Transverse colon (tissue), 4 donors: Measurements from ENCODE around the gene PKD2L2. TPM values are rescaled to one million over a fixed set of nuclear protein-coding genes. Genes with fewer than 3 reads are reported as not detected.

Experiments
- DNase-seq: peaks from one replicate; pipeline ENCODE4 v3.0.0-alpha.2; 2019
- H3K27ac ChIP-seq, 4 donors: fragments of 200-600 bp; sonication (generic); 2 replicates each; pipeline ENCODE4 v1.5.1; 2016 to 2018; ENCODE audit warnings: inconsistent platforms in 4 of 4
- H3K27me3 ChIP-seq: fragments of 200-600 bp; sonication (generic); 2 replicates; pipeline ENCODE4 v1.5.1; 2017; ENCODE audit warnings: inconsistent platforms
- H3K36me3 ChIP-seq, 4 donors: fragments of 200-600 bp; sonication (generic); 2 replicates each; pipeline ENCODE4 v1.5.1; 2017 to 2019; ENCODE audit warnings: inconsistent platforms in 4 of 4
- H3K4me1 ChIP-seq, 4 donors: fragments of 200-600 bp; sonication (generic); 2 replicates each; pipeline ENCODE4 v1.5.1; 2017 to 2020; ENCODE audit warnings: inconsistent platforms in 4 of 4
- H3K4me3 ChIP-seq, 4 donors: fragments of 200-600 bp; sonication (generic); 1 replicate in 1 of 4; 2 replicates in 3 of 4; pipeline versions ENCODE4 v1.5.1 to v1.6.1; 2017 to 2019; ENCODE audit warnings: inconsistent platforms in 4 of 4
- H3K9me3 ChIP-seq, 2 donors: fragments of 200-600 bp; sonication (generic); 2 replicates each; pipeline ENCODE4 v1.5.1; 2017 to 2019; ENCODE audit warnings: inconsistent platforms in 2 of 2
- EP300 ChIP-seq: sonication (generic); formaldehyde crosslinking; IDR thresholded peaks from one replicate; pipeline ENCODE4 v1.6.1; 2017; ENCODE audit warnings: antibody characterized with exemption, low read depth
- POLR2A ChIP-seq: fragments of 450-650 bp; IDR thresholded peaks from one replicate; pipeline ENCODE4 v1.6.1; 2016; ENCODE audit warnings: antibody characterized with exemption, mild to moderate bottlenecking, moderate library complexity
- POLR2AphosphoS5 ChIP-seq, 3 donors: sonication (generic); formaldehyde crosslinking; IDR thresholded peaks; one replicate each; pipeline ENCODE4 v1.6.1; 2016; ENCODE audit warnings: antibody characterized with exemption in 3 of 3
- WGBS, 2 donors: methylation state at CpG; one replicate each; pipeline ENCODE4 v1.1.5; 2018; ENCODE audit warnings: low coverage in 1 of 2; 5-methylcytosine and 5-hydroxymethylcytosine counted together
- in situ Hi-C, 4 donors: fragments of 200-750 bp; cut with MboI; loops; one replicate each; pipeline versions ENCODE4 v1.15.0 to v1.15.1; 2017; ENCODE audit warnings: low sequenced_read_pairs in 3 of 4, low pct_ligation_motif_present in 1 of 4, low pct_unique_long_range_greater_than_20kb in 1 of 4
- intact Hi-C: fragments of 100-400 bp; cut with DNase I; formaldehyde crosslinking; loops from one replicate; pipeline ENCODE4 v1.15.1; 2023; ENCODE audit warnings: low total_unique reads
- total RNA-seq, 4 donors: library from RNA; depleted of rRNA; stranded (reverse); fragments of >200 nt; gene quantifications; one replicate each; pipeline ENCODE4 v1.1.0, GENCODE V29; 2016
- TF ChIP-seq, protein P1 (sequence below), 5 experiments: fragments of 200-600 bp in 3 of 5; fragments of 450-650 bp in 2 of 5; sonication (generic) in 3 of 5; IDR thresholded peaks; 1 replicate in 2 of 5; 2 replicates in 3 of 5; pipeline ENCODE4 v1.5.1; 2016 to 2017; ENCODE audit warnings: antibody characterized with exemption in 5 of 5, inconsistent platforms in 3 of 5, mild to moderate bottlenecking in 2 of 5, moderate library complexity in 1 of 5

The PKD2L2 gene
- total RNA-seq, 4 donors from 2014 or later: not detected

DNA sequence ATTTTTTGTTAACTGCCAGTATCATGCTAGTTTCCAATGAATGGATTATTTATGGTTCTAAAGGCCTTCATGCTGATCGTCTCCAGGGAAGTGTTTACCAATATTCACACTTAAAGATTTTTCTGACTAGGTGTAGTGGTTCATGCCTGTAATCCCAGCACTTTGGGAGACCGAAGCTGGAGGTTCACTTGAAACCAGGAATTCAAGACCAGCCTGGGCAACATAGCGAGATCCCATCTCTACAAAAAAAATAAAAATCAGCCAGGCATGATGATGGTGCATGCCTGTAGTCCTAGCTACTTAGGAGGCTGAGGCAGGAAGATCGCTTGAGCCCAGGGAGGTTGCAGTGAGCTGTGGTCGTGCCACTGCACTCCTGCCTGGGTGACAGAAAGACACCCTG lies 100.2 kb downstream of the PKD2L2 start:
- TF ChIP-seq, protein P1, sequence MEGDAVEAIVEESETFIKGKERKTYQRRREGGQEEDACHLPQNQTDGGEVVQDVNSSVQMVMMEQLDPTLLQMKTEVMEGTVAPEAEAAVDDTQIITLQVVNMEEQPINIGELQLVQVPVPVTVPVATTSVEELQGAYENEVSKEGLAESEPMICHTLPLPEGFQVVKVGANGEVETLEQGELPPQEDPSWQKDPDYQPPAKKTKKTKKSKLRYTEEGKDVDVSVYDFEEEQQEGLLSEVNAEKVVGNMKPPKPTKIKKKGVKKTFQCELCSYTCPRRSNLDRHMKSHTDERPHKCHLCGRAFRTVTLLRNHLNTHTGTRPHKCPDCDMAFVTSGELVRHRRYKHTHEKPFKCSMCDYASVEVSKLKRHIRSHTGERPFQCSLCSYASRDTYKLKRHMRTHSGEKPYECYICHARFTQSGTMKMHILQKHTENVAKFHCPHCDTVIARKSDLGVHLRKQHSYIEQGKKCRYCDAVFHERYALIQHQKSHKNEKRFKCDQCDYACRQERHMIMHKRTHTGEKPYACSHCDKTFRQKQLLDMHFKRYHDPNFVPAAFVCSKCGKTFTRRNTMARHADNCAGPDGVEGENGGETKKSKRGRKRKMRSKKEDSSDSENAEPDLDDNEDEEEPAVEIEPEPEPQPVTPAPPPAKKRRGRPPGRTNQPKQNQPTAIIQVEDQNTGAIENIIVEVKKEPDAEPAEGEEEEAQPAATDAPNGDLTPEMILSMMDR (IDR thresholded peaks at IDR 0.05): no peak
- TF ChIP-seq EP300 (no peak), POLR2A (no peak), POLR2AphosphoS5 (IDR thresholded peaks at IDR 0.05) (no peak)
- Histone ChIP-seq H3K27ac (no peak overlapping the region), H3K9me3 (no peaks in the 10 kb centered on the region), H3K36me3 (peaks cover 0 to 6% (median 0%) of the 10 kb centered on the region in 4 donors), H3K4me1 (peaks cover 0 to 6% (median 0%) of the 10 kb centered on the region in 4 donors), H3K4me3 (no peak overlapping the region), H3K27me3 (no peaks in the 10 kb centered on the region)
- in situ Hi-C loops: no loop called here
- intact Hi-C loops: no loop called here
- WGBS, 2 donors: 94 to 97% methylated on average over 4 to 5 of the region's 5 CpGs
- no peak for DNase-seq

Other genes starting within 250 kb of the PKD2L2 start
- gene KLHL3, start 153.4 kb upstream of the PKD2L2 start, total RNA-seq: 1 to 10 TPM in 3 of 4 donors, under 1 TPM in 1; 0.75 to 4.4 (median 2.6) TPM
- 10 to 100 TPM in 1 of 4 donors, 1 to 10 TPM in 3; 6.0 to 10.8 (median 9.0) TPM for gene HNRNPA0, start 135.1 kb upstream of the PKD2L2 start, total RNA-seq
- gene MYOT, start 21.6 kb upstream of the PKD2L2 start, total RNA-seq: 1 to 10 TPM in 3 of 4 donors, not detected in 1; 2.9 to 7.1 (median 5.9) TPM
- 10 to 100 TPM; 18.7 to 46.7 (median 23.0) TPM for gene FAM13B, start 143.6 kb downstream of the PKD2L2 start, total RNA-seq
- gene WNT8A, start 194.6 kb downstream of the PKD2L2 start, total RNA-seq: not detected
- gene NME5, start 250.0 kb downstream of the PKD2L2 start, total RNA-seq: not detected